GM12878 (cell line): Measurements from ENCODE around the gene SRM. TPM values are rescaled to one million over a fixed set of nuclear protein-coding genes. Genes with fewer than 3 reads are reported as not detected.

Experiments used
- CHD4 ChIP-seq: fragments of 200-600 bp; sonication (generic); IDR thresholded peaks from 2 replicates; pipeline ENCODE4 v1.6.1; 2016; ENCODE audit warnings: mild to moderate bottlenecking
- EED ChIP-seq: sonication (generic); IDR thresholded peaks from 2 replicates; pipeline ENCODE4 v1.6.1; 2016; ENCODE audit warnings: antibody characterized with exemption, low read depth
- FOS ChIP-seq: IDR thresholded peaks from 3 replicates; pipeline ENCODE4 v1.6.1; 2011; ENCODE audit warnings: borderline replicate concordance; ENCODE audit not compliant: insufficient read length; ENCODE audit errors: extremely low read depth
- GATAD2B ChIP-seq: fragments of 450-650 bp; conservative IDR thresholded peaks from 2 replicates; pipeline ENCODE4 v1.6.1; 2017; ENCODE audit warnings: low read depth, mild to moderate bottlenecking, moderate library complexity
- KAT2A ChIP-seq: conservative IDR thresholded peaks from 2 replicates; pipeline ENCODE4 v1.6.1; 2011; ENCODE audit warnings: low read depth, low read length; ENCODE audit not compliant: control insufficient read depth
- MEF2A ChIP-seq: IDR thresholded peaks from 2 replicates; pipeline ENCODE4 v1.6.1; 2011; ENCODE audit warnings: low read depth, mild to moderate bottlenecking, low read length, moderate library complexity; ENCODE audit not compliant: insufficient read depth
- NR2F1 ChIP-seq: fragments of 450-650 bp; conservative IDR thresholded peaks from 2 replicates; pipeline ENCODE4 v1.6.1; 2017; ENCODE audit warnings: mild to moderate bottlenecking
- TBL1XR1 ChIP-seq: IDR thresholded peaks from 2 replicates; pipeline ENCODE4 v1.6.1; 2012; ENCODE audit warnings: low read depth, low read length, improper control_type of control experiment
- WRNIP1 ChIP-seq: IDR thresholded peaks from 2 replicates; pipeline ENCODE4 v1.6.1; 2011; ENCODE audit warnings: low read depth, low read length, improper control_type of control experiment, borderline replicate concordance
- ZBED1 ChIP-seq: IDR thresholded peaks from 2 replicates; pipeline ENCODE4 v1.6.1; 2016; ENCODE audit warnings: borderline replicate concordance
- polyA plus RNA-seq, 11 experiments: library from polyadenylated mRNA; depleted of rRNA in 4 of 11; unstranded in 6 of 11; stranded (reverse) in 5 of 11; fragments of >200 nt; fragmentation: Nextera tagmentation in 4 of 11; fragmentation: Illumina TruSeq in 1 of 11; extraction: Ambion mirVana in 4 of 11; extraction: Trizol in 1 of 11; gene quantifications; 1 replicate in 1 of 11; 2 replicates in 10 of 11; pipeline versions ENCODE4 v1.2.1 to v1.2.3, GENCODE V29; 2011 to 2016; ENCODE audit warnings: inconsistent platforms in 2 of 11, missing spikeins in 2 of 11, low read depth in 1 of 11
- total RNA-seq, 4 experiments: library from RNA; depleted of rRNA in 3 of 4; stranded (reverse); fragments of >200 nt in 3 of 4; fragmentation: Illumina TruSeq in 1 of 4; extraction: Trizol in 1 of 4; gene quantifications; 2 replicates each; pipeline versions ENCODE4 v1.2.1 to v1.2.3, GENCODE V29; 2013 to 2021
- TF ChIP-seq, protein P1 (sequence below): IDR thresholded peaks from 2 replicates; pipeline ENCODE4 v1.6.1; 2012; ENCODE audit warnings: mild to moderate bottlenecking, low read depth, low read length
- TF ChIP-seq, protein P2 (sequence below): fragments of 450-650 bp; IDR thresholded peaks from 2 replicates; pipeline ENCODE4 v1.6.1; 2017; ENCODE audit warnings: mild to moderate bottlenecking, low read depth, inconsistent platforms; ENCODE audit not compliant: poor library complexity, severe bottlenecking

The SRM gene
- total and polyA plus RNA-seq, 10 of the 15 experiments (the other 5 are each of a cell fraction or from before 2014, with no cell fraction given) = 16.7 to 255 (median 81.2) TPM

DNA sequence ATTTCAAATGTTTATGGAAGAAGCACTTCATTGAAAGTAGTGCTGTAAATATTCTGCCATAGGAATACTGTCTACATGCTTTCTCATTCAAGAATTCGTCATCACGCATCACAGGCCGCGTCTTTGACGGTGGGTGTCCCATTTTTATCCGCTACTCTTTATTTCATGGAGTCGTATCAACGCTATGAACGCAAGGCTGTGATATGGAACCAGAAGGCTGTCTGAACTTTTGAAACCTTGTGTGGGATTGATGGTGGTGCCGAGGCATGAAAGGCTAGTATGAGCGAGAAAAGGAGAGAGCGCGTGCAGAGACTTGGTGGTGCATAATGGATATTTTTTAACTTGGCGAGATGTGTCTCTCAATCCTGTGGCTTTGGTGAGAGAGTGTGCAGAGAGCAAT is 36.6 kb downstream of the SRM start (continued):
- TF ChIP-seq, protein P1, sequence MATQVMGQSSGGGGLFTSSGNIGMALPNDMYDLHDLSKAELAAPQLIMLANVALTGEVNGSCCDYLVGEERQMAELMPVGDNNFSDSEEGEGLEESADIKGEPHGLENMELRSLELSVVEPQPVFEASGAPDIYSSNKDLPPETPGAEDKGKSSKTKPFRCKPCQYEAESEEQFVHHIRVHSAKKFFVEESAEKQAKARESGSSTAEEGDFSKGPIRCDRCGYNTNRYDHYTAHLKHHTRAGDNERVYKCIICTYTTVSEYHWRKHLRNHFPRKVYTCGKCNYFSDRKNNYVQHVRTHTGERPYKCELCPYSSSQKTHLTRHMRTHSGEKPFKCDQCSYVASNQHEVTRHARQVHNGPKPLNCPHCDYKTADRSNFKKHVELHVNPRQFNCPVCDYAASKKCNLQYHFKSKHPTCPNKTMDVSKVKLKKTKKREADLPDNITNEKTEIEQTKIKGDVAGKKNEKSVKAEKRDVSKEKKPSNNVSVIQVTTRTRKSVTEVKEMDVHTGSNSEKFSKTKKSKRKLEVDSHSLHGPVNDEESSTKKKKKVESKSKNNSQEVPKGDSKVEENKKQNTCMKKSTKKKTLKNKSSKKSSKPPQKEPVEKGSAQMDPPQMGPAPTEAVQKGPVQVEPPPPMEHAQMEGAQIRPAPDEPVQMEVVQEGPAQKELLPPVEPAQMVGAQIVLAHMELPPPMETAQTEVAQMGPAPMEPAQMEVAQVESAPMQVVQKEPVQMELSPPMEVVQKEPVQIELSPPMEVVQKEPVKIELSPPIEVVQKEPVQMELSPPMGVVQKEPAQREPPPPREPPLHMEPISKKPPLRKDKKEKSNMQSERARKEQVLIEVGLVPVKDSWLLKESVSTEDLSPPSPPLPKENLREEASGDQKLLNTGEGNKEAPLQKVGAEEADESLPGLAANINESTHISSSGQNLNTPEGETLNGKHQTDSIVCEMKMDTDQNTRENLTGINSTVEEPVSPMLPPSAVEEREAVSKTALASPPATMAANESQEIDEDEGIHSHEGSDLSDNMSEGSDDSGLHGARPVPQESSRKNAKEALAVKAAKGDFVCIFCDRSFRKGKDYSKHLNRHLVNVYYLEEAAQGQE = no peak
- TF ChIP-seq ZBED1 (no peak), FOS (no peak), CHD4 (no peak), MEF2A (no peak), GATAD2B (no peak), NR2F1 (no peak), EED (no peak), TBL1XR1 (no peak), KAT2A (no peak), WRNIP1 (no peak)
- TF ChIP-seq, protein P2, sequence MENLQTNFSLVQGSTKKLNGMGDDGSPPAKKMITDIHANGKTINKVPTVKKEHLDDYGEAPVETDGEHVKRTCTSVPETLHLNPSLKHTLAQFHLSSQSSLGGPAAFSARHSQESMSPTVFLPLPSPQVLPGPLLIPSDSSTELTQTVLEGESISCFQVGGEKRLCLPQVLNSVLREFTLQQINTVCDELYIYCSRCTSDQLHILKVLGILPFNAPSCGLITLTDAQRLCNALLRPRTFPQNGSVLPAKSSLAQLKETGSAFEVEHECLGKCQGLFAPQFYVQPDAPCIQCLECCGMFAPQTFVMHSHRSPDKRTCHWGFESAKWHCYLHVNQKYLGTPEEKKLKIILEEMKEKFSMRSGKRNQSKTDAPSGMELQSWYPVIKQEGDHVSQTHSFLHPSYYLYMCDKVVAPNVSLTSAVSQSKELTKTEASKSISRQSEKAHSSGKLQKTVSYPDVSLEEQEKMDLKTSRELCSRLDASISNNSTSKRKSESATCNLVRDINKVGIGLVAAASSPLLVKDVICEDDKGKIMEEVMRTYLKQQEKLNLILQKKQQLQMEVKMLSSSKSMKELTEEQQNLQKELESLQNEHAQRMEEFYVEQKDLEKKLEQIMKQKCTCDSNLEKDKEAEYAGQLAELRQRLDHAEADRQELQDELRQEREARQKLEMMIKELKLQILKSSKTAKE = no peak
- TF ChIP-seq, all 136 proteins: peak for 0
